Keratinocyte (primary cell): ENCODE results near the gene FNDC3A. TPM values are rescaled to one million over a fixed set of nuclear protein-coding genes. Genes with fewer than 3 reads are reported as not detected.

Experiments
- DNase-seq: peaks from one replicate; pipeline ENCODE4 v3.0.0-alpha.2; 2011; ENCODE audit warnings: low read depth, missing footprints, low spot score
- FAIRE-seq: peaks from 2 replicates; lab custom pipeline; 2011; peaks lifted over from hg19 to GRCh38; lab: Jason Lieb, UNC
- H2AFZ ChIP-seq: 2 replicates; pipeline ENCODE4 v1.6.0; 2012; ENCODE audit warnings: low read length, control low read depth, inconsistent platforms; ENCODE audit not compliant: control insufficient read depth
- H3K27ac ChIP-seq: 2 replicates; pipeline ENCODE4 v1.5.1; 2011; ENCODE audit warnings: low read length; ENCODE audit not compliant: control insufficient read depth, insufficient read depth
- H3K27me3 ChIP-seq: 3 replicates; pipeline ENCODE4 v1.6.0; 2011; ENCODE audit warnings: low read length; ENCODE audit not compliant: control insufficient read depth, insufficient read depth; ENCODE audit errors: extremely low read depth
- H3K36me3 ChIP-seq, 2 experiments: 2 replicates in 1 of 2; 3 replicates in 1 of 2; pipeline ENCODE4 v1.5.1; 2011; ENCODE audit warnings: low read length in 2 of 2, mild to moderate bottlenecking in 1 of 2; ENCODE audit not compliant: control insufficient read depth in 2 of 2, insufficient read depth in 2 of 2; ENCODE audit errors: extremely low read depth in 1 of 2
- H3K4me1 ChIP-seq: 3 replicates; pipeline ENCODE4 v1.5.1; 2011; ENCODE audit warnings: low read length; ENCODE audit not compliant: control insufficient read depth, insufficient read depth; ENCODE audit errors: extremely low read depth
- H3K4me2 ChIP-seq: 3 replicates; pipeline ENCODE4 v1.6.0; 2011; ENCODE audit warnings: low read depth, low read length; ENCODE audit not compliant: control insufficient read depth, insufficient read depth; ENCODE audit errors: extremely low read depth
- H3K4me3 ChIP-seq, 3 experiments: fragments of 200-600 bp in 1 of 3; sonication (generic) in 1 of 3; 2 replicates in 2 of 3; 3 replicates in 1 of 3; pipeline ENCODE4 v1.5.1; 2011 to 2016; ENCODE audit warnings: low read length in 3 of 3, mild to moderate bottlenecking in 3 of 3, control low read depth in 2 of 3, inconsistent platforms in 1 of 3, low read depth in 1 of 3, mixed read lengths in 1 of 3, mixed run types in 1 of 3, moderate library complexity in 1 of 3; ENCODE audit not compliant: control insufficient read depth in 2 of 3, insufficient read depth in 2 of 3; ENCODE audit errors: extremely low read depth in 1 of 3
- H3K79me2 ChIP-seq: 2 replicates; pipeline ENCODE4 v1.6.0; 2012; ENCODE audit warnings: low read length; ENCODE audit not compliant: control insufficient read depth, insufficient read depth
- H3K9ac ChIP-seq: 3 replicates; pipeline ENCODE4 v1.6.0; 2011; ENCODE audit warnings: low read length; ENCODE audit not compliant: control insufficient read depth, insufficient read depth; ENCODE audit errors: extremely low read depth
- H3K9me1 ChIP-seq: 3 replicates; pipeline ENCODE4 v1.6.0; 2011; ENCODE audit warnings: low read length; ENCODE audit not compliant: control insufficient read depth, insufficient read depth; ENCODE audit errors: extremely low read depth
- H3K9me3 ChIP-seq: 2 replicates; pipeline ENCODE4 v1.5.1; 2012; ENCODE audit warnings: low read depth, low read length; ENCODE audit not compliant: control insufficient read depth
- H4K20me1 ChIP-seq: 3 replicates; pipeline ENCODE4 v1.6.0; 2011; ENCODE audit warnings: low read length; ENCODE audit not compliant: control insufficient read depth, insufficient read depth; ENCODE audit errors: extremely low read depth
- CTCF ChIP-seq, 3 experiments: IDR thresholded peaks in 1 of 3; conservative IDR thresholded peaks in 1 of 3; optimal IDR thresholded peaks in 1 of 3; 2 replicates in 2 of 3; 3 replicates in 1 of 3; pipeline versions ENCODE3 to v1.5.1; 2011; ENCODE audit warnings: low read length in 3 of 3, mild to moderate bottlenecking in 3 of 3, moderate library complexity in 2 of 3, control low read depth in 1 of 3, inconsistent platforms in 1 of 3; ENCODE audit not compliant: insufficient read depth in 2 of 3; ENCODE audit errors: extremely low read depth in 1 of 3
- EZH2 ChIP-seq: IDR thresholded peaks from one replicate; pipeline ENCODE4 v1.6.1; 2012; ENCODE audit warnings: inconsistent platforms, mild to moderate bottlenecking, low read length, moderate library complexity
- dilution Hi-C: fragments of 300-500 bp; cut with MboI; formaldehyde crosslinking; loops from one replicate; pipeline ENCODE4 v1.7.0; 2020; ENCODE audit warnings: low sequenced_read_pairs; ENCODE audit not compliant: extremely low pct_ligation_motif_present
- polyA plus RNA-seq, 5 experiments: library from polyadenylated mRNA; depleted of rRNA in 3 of 5; stranded (reverse) in 3 of 5; stranded (forward) in 1 of 5; unstranded in 1 of 5; fragments of >200 nt; gene quantifications; 1 replicate in 1 of 5; 2 replicates in 3 of 5; 3 replicates in 1 of 5; pipeline versions ENCODE4 v1.2.1 to v1.2.3, GENCODE V29; 2011 to 2012; ENCODE audit warnings: missing spikeins in 2 of 5, low read depth in 1 of 5, low replicate concordance in 1 of 5

Gene FNDC3A
- polyA plus RNA-seq, 1 donor (not counting 4 experiments of a cell fraction or from before 2014, with no cell fraction given): 28.4 TPM

DNA sequence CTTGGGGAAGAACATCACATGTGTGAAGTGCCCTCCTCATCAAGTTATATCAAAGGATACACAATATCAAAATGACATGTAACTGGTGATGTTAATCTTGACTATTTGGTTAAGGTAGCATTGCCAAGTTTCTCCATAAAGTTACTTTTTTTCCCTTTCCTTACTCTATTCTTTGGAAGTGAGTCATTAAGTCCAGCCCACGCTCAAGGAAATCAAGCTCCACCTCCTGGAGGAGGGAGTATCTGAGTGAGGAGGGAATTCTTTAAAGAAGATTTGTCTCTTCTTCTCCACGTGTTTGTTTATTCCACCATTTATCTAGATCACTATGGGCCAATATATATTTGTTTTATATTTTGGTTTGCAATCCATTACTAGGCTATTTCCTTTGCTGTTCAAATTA, 33.6 kb upstream of the FNDC3A start:
- H3K79me2 ChIP-seq: no peaks in the 10 kb centered on the region
- no peak for TF ChIP-seq CTCF (optimal IDR thresholded peaks at IDR 0.05 in 1 of 3, IDR thresholded peaks at IDR 0.05 in 1 of 3, conservative IDR thresholded peaks at IDR 0.05 in 1 of 3; ENCODE audit: extremely low read depth in 1 of 3, insufficient read depth in 2 of 3, low read length in 3 of 3)
- no peak for TF ChIP-seq EZH2
- no peak overlapping the region for H3K27ac ChIP-seq
- no peaks in the 10 kb centered on the region for H3K9me3 ChIP-seq
- dilution Hi-C loops: no loop called here
- DNase-seq: no peak
- H4K20me1 ChIP-seq: no peaks in the 10 kb centered on the region
- H3K4me1 ChIP-seq: no peaks in the 10 kb centered on the region
- no peak for FAIRE-seq
- no peaks in the 10 kb centered on the region for H3K36me3 ChIP-seq
- H3K9ac ChIP-seq: no peak overlapping the region
- no peaks in the 10 kb centered on the region for H3K27me3 ChIP-seq
- no peaks in the 10 kb centered on the region for H3K9me1 ChIP-seq
- H3K4me3 ChIP-seq: no peak overlapping the region
- no peak overlapping the region for H2AFZ ChIP-seq
- H3K4me2 ChIP-seq: no peak overlapping the region

DNA sequence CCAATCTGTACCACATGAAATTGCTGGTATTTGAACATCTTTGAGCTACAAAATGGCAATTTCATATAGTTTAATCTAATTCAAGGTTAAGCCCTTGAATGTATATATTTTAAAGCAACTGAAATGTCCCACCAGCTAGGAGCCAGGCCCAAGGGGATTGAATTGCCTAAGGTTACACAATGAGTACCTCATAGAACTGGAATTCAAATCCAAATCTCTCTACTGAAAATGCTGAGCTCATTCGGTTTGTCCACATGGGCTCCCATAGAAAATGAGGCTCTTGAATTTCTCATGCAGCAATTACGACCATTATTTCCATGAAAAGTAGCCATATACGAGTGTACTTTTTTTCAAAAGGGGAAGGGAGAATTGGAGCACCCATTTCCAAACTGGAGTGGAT, 31.5 kb upstream of the FNDC3A start:
- no peaks in the 10 kb centered on the region for H4K20me1 ChIP-seq
- TF ChIP-seq CTCF (optimal IDR thresholded peaks at IDR 0.05 in 1 of 3, IDR thresholded peaks at IDR 0.05 in 1 of 3, conservative IDR thresholded peaks at IDR 0.05 in 1 of 3; ENCODE audit: extremely low read depth in 1 of 3, insufficient read depth in 2 of 3, low read length in 3 of 3): no peak
- TF ChIP-seq EZH2: no peak
- no peaks in the 10 kb centered on the region for H3K9me3 ChIP-seq
- H3K4me3 ChIP-seq: no peak overlapping the region
- no peaks in the 10 kb centered on the region for H3K79me2 ChIP-seq
- no peaks in the 10 kb centered on the region for H3K9me1 ChIP-seq
- no peak overlapping the region for H3K9ac ChIP-seq
- no peaks in the 10 kb centered on the region for H3K27me3 ChIP-seq
- H3K4me2 ChIP-seq: no peak overlapping the region
- H3K4me1 ChIP-seq: no peaks in the 10 kb centered on the region
- H3K36me3 ChIP-seq: no peaks in the 10 kb centered on the region
- dilution Hi-C loops: no loop called here
- no peak overlapping the region for H2AFZ ChIP-seq
- H3K27ac ChIP-seq: no peak overlapping the region
- no peak for FAIRE-seq
- no peak for DNase-seq
